Measurements from ENCODE around the gene SMC3. TPM values are rescaled to one million over a fixed set of nuclear protein-coding genes. Genes with fewer than 3 reads are reported as not detected.
A peak's percentile ranks its signal among the peaks of the same experiment; 100 is the strongest.

The SMC3 gene
- total and polyA plus RNA-seq, 2 of the 4 experiments (the other 2 are of a cell fraction): 15.0 to 15.2 TPM

GRCh38 chr10:110566472-110567200 lies 859 bp upstream of the SMC3 start:
- H3K23ac ChIP-seq (ENCODE audit: low read depth, low read length): no peak overlapping the region
- no peak overlapping the region; the same call in none of the 2 replicates for H3K18ac ChIP-seq (ENCODE audit: low read depth, low read length)
- peak overlapping the region; percentile 96 for H2AFZ ChIP-seq (replicated peaks; ENCODE audit: low read length, poor library complexity)
- peak overlapping the region; percentile 48; the same call in 1 of the 2 replicates for H4K91ac ChIP-seq (ENCODE audit: insufficient read depth, low read depth, low read length)
- H3K14ac ChIP-seq (replicated peaks; ENCODE audit: low read depth, low read length): no peak overlapping the region
- ATAC-seq (ENCODE audit: low read depth) (peak; percentile 1; the same call in 1 of the 2 replicates), DNase-seq (no peak)
- H2BK120ac ChIP-seq (ENCODE audit: low read depth, low read length): no peak overlapping the region
- CTCF ChIA-PET: interaction anchor here (0.5 to 1.0 kb wide), 3 partner anchors 170 to 1847 kb away, joined by 3 read pairs; no protein-coding TSS in a partner anchor
- WGBS, 2 experiments (ENCODE audit: extremely low coverage in 2 of 2, insufficient read length in 1 of 2): 100% methylated on average over 1 of the region's 19 CpGs; no CpG with 5 or more reads in 1 of the 2 experiments
- in situ Hi-C loops (cut with MboI; ENCODE audit: low sequenced_read_pairs): loop anchor here (25.0 kb wide), 1 partner anchor 654 kb away; the partner anchor contains the start of gene XPNPEP1
- no peaks in the 10 kb centered on the region for H3K9me3 ChIP-seq (ENCODE audit: control insufficient read depth, insufficient read depth, low read length)
- peak overlapping the region; percentile 51 for H3K56ac ChIP-seq (ENCODE audit: extremely low read depth, insufficient read depth, low read length)
- intact Hi-C loops (cut with micrococcal nuclease): loop anchor here (5.0 kb wide), 1 partner anchor 214 kb away; no protein-coding TSS in a partner anchor
- BruUV-seq (replicated peaks): no TSS peak
- peak overlapping the region; percentile 75 for H3K27ac ChIP-seq (ENCODE audit: insufficient read depth, low read length)
- peaks cover 11% of the 10 kb centered on the region for H4K20me1 ChIP-seq (ENCODE audit: insufficient read depth, low read length)
- peak overlapping the region; percentile 77 for H3K4me3 ChIP-seq (ENCODE audit: insufficient read depth, low read depth, low read length)
- POLR2A ChIA-PET (ENCODE audit: unreplicated experiment): no interaction called here
- peaks cover 5% of the 10 kb centered on the region for H3K4me1 ChIP-seq (ENCODE audit: control insufficient read depth, insufficient read depth, low read length)
- TF ChIP-seq USF2 (IDR thresholded peaks at IDR 0.05; ENCODE audit: low read depth, low read length): no peak
- no peak for TF ChIP-seq BHLHE40 (IDR thresholded peaks at IDR 0.05; ENCODE audit: low read depth, low read length)
- H2BK5ac ChIP-seq (ENCODE audit: low read depth, low read length, poor library complexity, severe bottlenecking): peak overlapping the region; percentile 46
- peaks cover 5% of the 10 kb centered on the region; the same call in 1 of the 2 replicates for H3K9me1 ChIP-seq (ENCODE audit: insufficient read depth, low read length)
- H2BK15ac ChIP-seq (ENCODE audit: low read depth, low read length): no peak overlapping the region
- dilution Hi-C loops (cut with HindIII; ENCODE audit: low sequenced_read_pairs, unreplicated experiment): no loop called here
- 0 out of 2 replicates have a peak overlapping the region, but pooled peaks have one; percentile 5 for H3K4ac ChIP-seq (ENCODE audit: low read depth, low read length)
- peaks cover 2% of the 10 kb centered on the region for H3K36me3 ChIP-seq (ENCODE audit: control insufficient read depth, insufficient read depth, low read length)
- H3K4me2 ChIP-seq (ENCODE audit: low read depth, low read length): peak overlapping the region; percentile 73
- H3K79me1 ChIP-seq (ENCODE audit: low read depth in 1 of 2, low read length in 2 of 2): peaks cover 3 to 18% of the 10 kb centered on the region in 2 experiments
- H2AK9ac ChIP-seq (replicated peaks; ENCODE audit: low read depth, low read length, poor library complexity): peak overlapping the region; percentile 0
- H2AK5ac ChIP-seq (ENCODE audit: low read depth, low read length): no peak overlapping the region
- H2BK20ac ChIP-seq (ENCODE audit: low read depth, low read length): no peak overlapping the region
- H3K27me3 ChIP-seq (ENCODE audit: control insufficient read depth, insufficient read depth, low read length): no peaks in the 10 kb centered on the region
- peak overlapping the region in 1 of 2 experiments; percentile 56; a peak in 1 of 4 replicates for H4K8ac ChIP-seq (ENCODE audit: low read depth in 2 of 2, low read length in 2 of 2)
- peak overlapping the region; percentile 1 for H3K9ac ChIP-seq (ENCODE audit: low read depth, low read length)
- peak overlapping the region; percentile 21; the same call in 1 of the 2 replicates for H4K5ac ChIP-seq (ENCODE audit: low read depth, low read length)
